Activated CD4-positive, alpha-beta memory T cell treated with anti-CD3 and anti-CD28 coated beads, Interleukin-2, amount 10 ng/mL, durations not matched to agents 7 days and 5 days (primary cell): Measurements from ENCODE around the gene ASCL2. TPM values are rescaled to one million over a fixed set of nuclear protein-coding genes. Genes with fewer than 3 reads are reported as not detected.

ENCODE experiments used
- CTCF ChIA-PET: fragments of 350-600 bp; sonication (Branson Sonifier 250); formaldehyde crosslinking; loops from one replicate; lab custom pipeline; 2021; ENCODE audit warnings: antibody characterized with exemption, inconsistent platforms; lab: Charles Lee
- POLR2A ChIA-PET: fragments of 350-600 bp; sonication (Branson Sonifier 250); formaldehyde crosslinking; loops from one replicate; lab custom pipeline; 2021; ENCODE audit warnings: antibody characterized with exemption; lab: Charles Lee
- DNase-seq: peaks from one replicate; pipeline ENCODE4 v3.0.0-alpha.2; 2020
- H3K27ac Mint-ChIP-seq: one replicate; pipeline ENCODE4 v1.8.0; 2021; ENCODE audit warnings: mild to moderate bottlenecking, mixed read lengths
- H3K27me3 Mint-ChIP-seq: one replicate; pipeline ENCODE4 v1.8.0; 2021; ENCODE audit warnings: mixed read lengths
- H3K36me3 Mint-ChIP-seq: one replicate; pipeline ENCODE4 v1.8.0; 2021; ENCODE audit warnings: low read depth, mixed read lengths
- H3K4me1 Mint-ChIP-seq: one replicate; pipeline ENCODE4 v1.8.0; 2021; ENCODE audit warnings: mixed read lengths
- H3K4me3 Mint-ChIP-seq: one replicate; pipeline ENCODE4 v1.8.0; 2021; ENCODE audit warnings: mild to moderate bottlenecking, mixed read lengths
- H3K9me3 Mint-ChIP-seq: one replicate; pipeline ENCODE4 v1.8.0; 2021; ENCODE audit warnings: mixed read lengths
- total RNA-seq, 2 experiments: library from RNA; stranded (reverse); gene quantifications; one replicate each; pipeline ENCODE4 v1.2.3, GENCODE V29; 2021

The ASCL2 gene
- total RNA-seq, 2 experiments from 2014 or later = 0.35 to 0.68 TPM

DNA sequence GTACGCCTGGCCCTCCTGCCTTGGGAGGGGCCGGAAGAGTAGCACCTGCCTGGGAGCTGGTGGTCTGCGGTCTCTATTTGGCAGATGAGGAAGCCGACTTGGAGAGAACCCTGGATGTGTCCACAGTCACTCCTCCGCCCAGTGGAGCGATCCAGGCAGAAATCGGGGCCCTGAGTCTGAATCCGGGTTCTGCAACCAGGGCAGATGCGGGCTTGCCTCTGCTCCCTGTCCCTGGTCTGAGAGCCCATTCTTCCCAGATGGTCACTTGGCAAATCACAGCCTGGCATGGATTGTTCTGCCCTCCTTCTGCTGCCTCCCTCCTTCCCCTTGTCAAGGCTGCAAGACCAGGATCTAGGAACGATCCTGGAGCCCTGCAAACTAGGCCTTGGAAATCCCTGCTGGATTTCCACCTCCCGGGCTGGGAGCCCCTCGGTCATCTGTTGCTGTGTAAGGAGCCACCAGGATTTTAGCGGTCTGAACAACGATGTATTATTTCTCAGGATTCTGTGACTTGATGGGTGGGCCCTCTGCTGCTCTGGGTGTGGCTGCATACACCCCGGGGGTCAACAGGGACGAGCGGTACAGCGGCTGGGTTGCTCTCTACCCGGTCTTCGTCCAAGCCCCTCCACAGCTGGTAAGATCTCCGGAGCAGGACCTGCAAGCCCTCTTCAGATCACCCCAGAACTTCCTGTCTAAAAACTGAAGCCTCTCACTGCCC is 2.0 kb upstream of the ASCL2 start:
- ChIA-PET CTCF (no interaction called here), POLR2A (no interaction called here)
- no peak for DNase-seq
- H3K4me1 Mint-ChIP-seq = peaks cover 16% of the 10 kb centered on the region
- no peaks in the 10 kb centered on the region for H3K36me3 Mint-ChIP-seq
- no peak overlapping the region for H3K4me3 Mint-ChIP-seq
- H3K27ac Mint-ChIP-seq = no peak overlapping the region
- peaks cover 61% of the 10 kb centered on the region for H3K27me3 Mint-ChIP-seq
- no peaks in the 10 kb centered on the region for H3K9me3 Mint-ChIP-seq

DNA sequence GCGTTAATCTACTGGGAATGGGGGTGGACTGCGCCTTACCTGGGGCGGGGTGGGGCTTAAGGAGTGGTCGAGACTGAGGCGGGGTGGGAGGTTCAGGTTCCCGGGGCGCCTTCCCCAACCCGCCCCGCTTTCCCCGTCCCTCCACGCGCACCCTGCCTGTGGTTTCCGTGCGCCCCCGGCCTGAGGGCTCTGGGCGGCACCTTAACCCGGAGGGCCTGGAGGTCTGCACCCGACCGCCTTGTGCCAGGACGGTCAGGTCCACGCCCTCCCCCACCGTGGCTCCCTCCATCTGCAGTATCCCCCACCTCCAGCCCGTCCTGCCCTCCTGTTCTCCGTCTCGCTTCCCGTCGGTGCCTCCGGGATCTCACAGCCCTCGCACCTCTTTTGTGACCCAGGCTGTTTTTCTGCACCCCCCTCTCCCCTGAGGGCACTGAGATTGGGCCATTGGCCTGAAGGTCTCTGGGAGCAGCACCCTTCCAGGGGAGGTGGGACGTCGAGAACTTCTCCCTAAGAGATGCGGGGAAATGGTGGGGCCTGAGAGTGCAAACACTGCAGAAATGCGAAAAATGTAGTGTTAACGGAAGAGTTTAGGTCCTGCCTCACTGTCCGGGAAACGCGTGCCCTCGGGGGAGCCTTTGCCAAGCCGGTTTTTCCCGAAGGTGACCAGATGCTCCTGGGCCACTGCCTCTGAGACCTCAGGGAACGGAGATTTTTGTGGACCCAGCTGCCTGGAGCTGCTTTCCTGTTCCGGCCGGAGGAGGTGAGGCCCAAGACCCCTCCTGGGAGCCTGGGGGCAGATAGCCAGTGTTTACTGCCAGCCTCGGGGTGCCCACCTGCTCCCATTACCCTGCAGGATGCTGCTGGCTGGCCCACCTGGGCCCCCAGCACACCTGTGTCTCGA is 1.2 kb upstream of the ASCL2 start:
- POLR2A ChIA-PET = no interaction called here
- peaks cover 19% of the 10 kb centered on the region for H3K4me1 Mint-ChIP-seq
- CTCF ChIA-PET = no interaction called here
- H3K4me3 Mint-ChIP-seq = no peak overlapping the region
- peaks cover 56% of the 10 kb centered on the region for H3K27me3 Mint-ChIP-seq
- H3K9me3 Mint-ChIP-seq = no peaks in the 10 kb centered on the region
- no peak for DNase-seq
- no peaks in the 10 kb centered on the region for H3K36me3 Mint-ChIP-seq
- no peak overlapping the region for H3K27ac Mint-ChIP-seq

DNA sequence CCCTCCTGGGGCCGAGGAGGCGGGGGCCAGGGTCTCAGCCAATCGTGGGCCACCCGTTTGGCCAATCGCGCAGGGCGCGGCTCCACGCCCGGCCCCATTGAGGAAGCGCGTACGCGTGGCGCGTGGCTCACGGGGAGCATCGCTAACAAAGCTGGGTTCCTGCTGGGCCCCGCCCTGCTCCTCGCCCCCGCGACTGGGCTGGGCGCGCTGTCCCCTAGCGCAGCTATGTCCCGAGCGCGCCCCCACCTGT is 614 bp upstream of the ASCL2 start:
- H3K4me3 Mint-ChIP-seq = no peak overlapping the region
- ChIA-PET CTCF (no interaction called here), POLR2A (no interaction called here)
- no peaks in the 10 kb centered on the region for H3K9me3 Mint-ChIP-seq
- H3K4me1 Mint-ChIP-seq = peaks cover 25% of the 10 kb centered on the region
- H3K36me3 Mint-ChIP-seq = no peaks in the 10 kb centered on the region
- H3K27me3 Mint-ChIP-seq = peaks cover 53% of the 10 kb centered on the region
- DNase-seq = no peak
- no peak overlapping the region for H3K27ac Mint-ChIP-seq

DNA sequence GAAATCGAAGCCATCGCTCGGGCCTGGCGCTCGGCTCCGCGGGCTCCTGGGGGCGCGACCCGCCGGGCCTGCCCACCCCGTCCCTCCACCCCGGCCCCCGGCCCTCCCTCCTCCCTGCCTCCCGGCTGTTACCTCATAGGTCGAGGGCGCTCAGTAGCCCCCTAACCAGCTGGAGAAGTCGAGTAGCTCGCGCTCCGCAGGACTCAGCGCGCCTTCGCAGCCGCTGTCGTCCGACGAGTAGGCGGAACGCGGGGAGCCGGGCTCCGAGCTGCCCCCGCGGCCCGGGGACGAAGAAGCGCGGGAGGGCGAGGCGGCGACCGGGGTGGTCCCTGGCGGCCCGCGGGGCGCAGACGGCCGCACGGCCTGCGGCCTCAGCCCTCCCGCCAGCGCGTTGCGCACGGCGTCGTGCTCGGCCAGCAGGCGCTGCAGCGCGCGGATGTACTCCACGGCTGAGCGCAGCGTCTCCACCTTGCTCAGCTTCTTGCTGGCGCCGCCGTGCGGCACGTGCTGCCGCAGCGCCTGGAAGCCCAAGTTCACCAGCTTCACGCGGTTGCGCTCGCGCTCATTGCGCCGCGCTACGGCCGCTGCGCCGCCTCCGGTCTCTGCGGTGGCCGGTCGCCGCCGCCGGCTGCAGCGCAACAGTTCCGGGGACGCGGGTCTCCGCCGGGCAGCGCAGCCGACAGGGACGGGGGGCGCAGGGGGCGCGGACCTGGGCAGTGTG is 627 bp downstream of the ASCL2 start:
- no peaks in the 10 kb centered on the region for H3K36me3 Mint-ChIP-seq
- peaks cover 47% of the 10 kb centered on the region for H3K27me3 Mint-ChIP-seq
- H3K9me3 Mint-ChIP-seq = no peaks in the 10 kb centered on the region
- CTCF ChIA-PET = interaction anchor here (2.3 kb wide), 1 partner anchor 36 kb away, joined by 9 read pairs; no protein-coding TSS in a partner anchor
- H3K27ac Mint-ChIP-seq = no peak overlapping the region
- DNase-seq = peak; percentile 57
- peak overlapping the region; percentile 37 for H3K4me3 Mint-ChIP-seq
- H3K4me1 Mint-ChIP-seq = peaks cover 33% of the 10 kb centered on the region
- POLR2A ChIA-PET = interaction anchor here (0.8 to 1.1 kb wide), 3 partner anchors 9 to 33 kb away, joined by 3 to 4 read pairs (median 3); no protein-coding TSS in a partner anchor

DNA sequence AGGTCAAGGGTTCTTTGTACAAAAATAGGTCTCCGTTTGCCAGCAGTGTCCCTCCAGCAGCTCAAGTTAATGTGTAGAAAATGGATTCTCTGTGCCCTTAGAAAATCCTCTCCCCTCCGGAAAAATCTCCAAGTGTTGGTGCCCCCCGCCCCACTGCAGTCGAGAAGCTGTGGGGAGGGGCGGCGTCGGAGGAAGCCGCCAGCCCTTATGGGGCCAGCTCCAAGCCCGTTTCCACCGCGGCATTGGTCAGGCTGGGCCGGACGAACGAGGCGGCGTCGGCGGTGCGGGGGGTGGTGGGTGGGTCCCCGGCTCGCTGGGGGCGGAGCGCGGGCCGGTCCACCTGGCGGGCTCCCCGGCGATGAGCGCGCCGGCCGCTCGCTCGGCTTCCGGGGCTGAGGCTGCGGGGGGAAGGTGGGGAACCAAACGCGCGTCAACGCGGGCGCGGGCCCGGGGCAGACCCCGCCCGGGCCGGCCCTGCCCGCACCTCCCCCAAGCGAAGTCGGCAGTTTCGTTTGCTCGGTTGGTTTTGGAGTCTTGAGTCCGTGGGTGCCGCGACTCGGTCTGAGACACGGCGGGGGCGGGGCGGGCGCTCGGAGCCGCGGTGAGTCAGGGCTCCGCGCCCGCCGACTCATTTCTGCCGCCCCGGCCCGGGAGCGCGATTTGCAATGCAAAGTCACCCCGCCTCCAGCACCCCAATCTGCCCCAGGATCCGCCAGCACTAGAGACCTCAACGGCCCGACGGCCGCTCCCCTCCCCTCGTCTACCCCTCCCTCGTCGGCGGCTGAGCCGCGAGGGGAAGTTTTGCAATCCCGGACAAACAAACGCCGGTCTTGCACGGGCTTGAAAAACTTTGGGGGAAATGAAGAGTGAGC is 1.4 kb downstream of the ASCL2 start:
- Mint-ChIP-seq H3K9me3 (no peaks in the 10 kb centered on the region), H3K4me1 (peaks cover 33% of the 10 kb centered on the region), H3K27me3 (peaks cover 40% of the 10 kb centered on the region), H3K27ac (no peak overlapping the region), H3K36me3 (no peaks in the 10 kb centered on the region), H3K4me3 (peak overlapping the region; percentile 37)
- POLR2A ChIA-PET = interaction anchor here (0.8 to 1.1 kb wide), 2 partner anchors 9 to 31 kb away, joined by 3 to 4 read pairs; no protein-coding TSS in a partner anchor
- peak; percentile 62 for DNase-seq
- CTCF ChIA-PET = interaction anchor here (2.3 kb wide), 1 partner anchor 36 kb away, joined by 9 read pairs; no protein-coding TSS in a partner anchor

DNA sequence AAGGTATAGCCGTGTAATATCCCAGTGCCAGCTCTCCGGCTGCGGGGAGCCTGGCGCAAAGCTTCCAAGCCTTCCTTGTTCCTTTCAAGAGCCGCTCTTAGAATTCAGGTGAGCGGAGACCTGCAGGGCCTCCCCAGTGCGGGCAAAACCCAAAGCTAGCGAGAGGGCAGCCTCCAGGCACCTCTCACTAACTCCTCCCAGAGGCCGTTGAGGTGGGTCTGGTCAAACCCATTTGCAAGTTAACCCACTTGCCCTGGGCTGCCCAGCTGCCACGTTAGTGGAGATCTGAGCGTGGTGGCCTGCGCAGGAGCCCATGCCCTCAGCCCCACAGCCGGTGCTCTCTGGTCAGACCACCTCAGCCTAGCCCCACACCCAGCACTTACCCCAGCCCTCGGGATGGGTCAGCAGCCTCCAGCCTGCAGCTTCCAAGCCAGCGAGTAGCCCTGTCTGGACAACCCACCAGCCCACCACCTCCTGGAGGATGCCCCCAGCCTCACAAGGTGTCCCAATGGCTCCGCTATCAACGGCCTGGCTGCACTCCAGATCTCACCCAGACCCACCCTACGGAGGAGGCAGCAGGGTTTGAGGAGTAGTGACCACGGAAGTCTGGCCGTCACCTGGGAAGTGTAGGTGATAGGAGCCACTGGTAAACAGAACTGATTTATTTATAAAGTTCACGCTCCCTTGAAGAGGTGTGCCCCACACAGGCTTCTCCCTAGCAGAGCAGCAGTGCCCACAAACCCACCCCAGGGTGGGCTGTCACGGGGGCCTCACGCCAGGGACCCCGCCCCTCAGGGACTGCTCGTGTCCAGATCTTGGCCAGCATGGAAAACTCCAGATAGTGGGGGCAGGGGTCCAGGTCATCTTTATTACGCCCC is 2.3 kb downstream of the ASCL2 start:
- H3K36me3 Mint-ChIP-seq = no peaks in the 10 kb centered on the region
- H3K27me3 Mint-ChIP-seq = peaks cover 32% of the 10 kb centered on the region
- ChIA-PET POLR2A (interaction anchor here (1.0 kb wide), 1 partner anchor 9 kb away, joined by 3 read pairs; no protein-coding TSS in a partner anchor), CTCF (interaction anchor here (1.0 to 2.3 kb wide), 2 partner anchors 37 kb away, joined by 4 to 9 read pairs; no protein-coding TSS in a partner anchor)
- no peak for DNase-seq
- H3K4me3 Mint-ChIP-seq = peak overlapping the region; percentile 8
- no peaks in the 10 kb centered on the region for H3K9me3 Mint-ChIP-seq
- peaks cover 33% of the 10 kb centered on the region for H3K4me1 Mint-ChIP-seq
- no peak overlapping the region for H3K27ac Mint-ChIP-seq

DNA sequence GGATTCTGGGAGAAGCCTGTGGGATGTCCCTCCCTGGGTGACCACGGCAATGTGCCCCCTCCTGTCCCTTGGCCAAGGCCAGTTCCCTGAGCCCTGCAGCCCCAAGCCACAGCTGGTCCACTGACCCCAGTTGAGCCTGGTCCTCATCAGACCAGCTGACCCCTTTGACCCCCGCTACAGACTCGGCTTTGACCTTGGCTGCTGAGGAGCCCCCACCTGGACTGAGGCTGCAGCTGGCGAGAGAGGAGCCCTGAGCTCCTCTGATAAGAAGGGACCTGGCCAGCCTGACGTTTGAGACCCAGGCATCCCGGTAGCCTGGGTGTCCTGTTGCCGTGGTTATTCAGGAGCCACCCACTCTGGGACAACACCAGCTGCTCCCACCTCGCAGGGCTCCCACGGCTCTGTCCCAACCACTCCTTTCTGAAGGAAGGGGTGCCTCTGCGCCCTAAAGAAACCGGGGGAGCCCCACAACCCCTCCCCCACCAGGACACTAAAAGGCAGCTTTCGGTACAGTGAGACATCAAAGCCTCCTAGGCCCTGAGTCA is 3.0 kb downstream of the ASCL2 start:
- no peaks in the 10 kb centered on the region for H3K36me3 Mint-ChIP-seq

DNA sequence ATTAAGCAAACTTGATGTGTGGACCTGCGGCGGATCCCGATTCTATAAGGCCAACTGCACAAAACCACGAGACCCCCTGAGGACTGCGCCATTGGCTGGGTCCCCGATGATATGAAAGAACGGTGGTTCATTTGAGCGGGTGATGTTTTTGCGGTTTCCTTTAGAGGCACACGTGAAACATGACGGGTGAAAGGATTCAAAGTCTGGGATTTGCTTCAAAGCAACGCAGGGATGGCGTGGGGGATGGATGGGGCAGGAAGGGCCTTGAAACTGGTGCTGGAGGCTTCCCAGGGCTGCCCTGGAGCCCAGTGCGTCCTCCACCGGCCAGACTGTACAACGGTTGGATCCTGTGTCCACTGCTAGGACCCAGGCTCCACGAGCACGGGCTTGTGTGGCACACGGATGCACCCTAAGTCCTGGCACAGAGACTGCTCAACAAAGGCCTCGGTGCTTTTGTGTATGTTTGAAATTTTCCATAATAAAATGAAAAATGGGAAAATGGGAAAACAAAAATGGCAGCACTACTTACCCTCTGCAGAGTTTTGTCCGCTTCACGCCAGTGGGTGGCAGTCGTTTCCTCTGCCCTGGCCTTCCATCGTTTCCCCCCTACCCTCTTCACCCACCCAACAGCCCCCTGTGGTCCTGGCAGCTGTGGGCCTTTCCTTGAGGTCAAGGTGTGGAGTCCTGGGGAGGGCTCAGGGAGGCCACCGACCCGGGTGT is 3.6 kb downstream of the ASCL2 start:
- Mint-ChIP-seq H3K36me3 (no peaks in the 10 kb centered on the region), H3K27ac (no peak overlapping the region), H3K4me1 (peaks cover 33% of the 10 kb centered on the region), H3K27me3 (peaks cover 21% of the 10 kb centered on the region), H3K4me3 (no peak overlapping the region), H3K9me3 (no peaks in the 10 kb centered on the region)
- ChIA-PET CTCF (interaction anchor here (1.0 kb wide), 1 partner anchor 38 kb away, joined by 4 read pairs; no protein-coding TSS in a partner anchor), POLR2A (no interaction called here)
- no peak for DNase-seq

More for the DNA sequence above, 3.0 kb downstream of the ASCL2 start:
- Mint-ChIP-seq H3K9me3 (no peaks in the 10 kb centered on the region), H3K4me3 (no peak overlapping the region), H3K27me3 (peaks cover 25% of the 10 kb centered on the region), H3K27ac (no peak overlapping the region), H3K4me1 (peaks cover 33% of the 10 kb centered on the region)
- CTCF ChIA-PET = interaction anchor here (1.0 kb wide), 1 partner anchor 38 kb away, joined by 4 read pairs; no protein-coding TSS in a partner anchor
- no peak for DNase-seq
- POLR2A ChIA-PET = interaction anchor here (1.0 kb wide), 1 partner anchor 9 kb away, joined by 3 read pairs; no protein-coding TSS in a partner anchor

DNA sequence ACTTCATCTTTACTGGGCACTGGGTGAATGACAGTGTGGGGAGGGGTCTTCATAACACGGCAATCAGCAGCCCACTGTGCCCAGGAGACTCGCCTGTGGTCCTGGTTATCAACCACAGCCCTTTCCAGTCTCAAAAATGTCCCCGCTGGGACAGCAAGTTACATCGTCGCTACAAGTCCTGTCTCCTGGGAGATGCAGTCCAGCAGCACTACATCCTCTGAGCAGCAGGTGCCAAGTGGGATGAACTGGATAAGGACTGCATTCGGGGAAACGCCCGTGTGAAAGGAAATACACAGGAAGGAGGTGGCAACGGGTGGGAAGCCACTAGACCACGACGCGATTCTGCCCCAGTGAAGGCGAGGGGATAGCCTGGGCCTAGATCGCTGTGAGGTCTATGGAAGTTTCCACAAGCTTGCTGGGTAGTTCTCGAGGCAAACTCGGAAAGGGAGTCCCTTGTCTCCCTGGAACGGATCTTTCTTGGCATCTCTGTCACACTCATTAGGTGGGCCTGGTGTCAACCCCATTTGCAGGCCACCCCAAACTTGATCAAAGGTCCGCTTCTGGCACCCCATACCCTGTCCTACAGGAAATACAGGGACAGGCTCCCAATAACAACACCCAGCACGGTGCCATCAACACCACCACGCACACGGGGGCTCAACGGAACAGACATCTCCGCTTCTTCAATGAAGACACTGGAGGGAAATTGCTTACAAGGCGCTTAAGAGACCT is 4.4 kb downstream of the ASCL2 start:
- Mint-ChIP-seq H3K27ac (peak overlapping the region; percentile 25), H3K4me1 (peaks cover 33% of the 10 kb centered on the region), H3K36me3 (no peaks in the 10 kb centered on the region), H3K27me3 (peaks cover 17% of the 10 kb centered on the region), H3K4me3 (no peak overlapping the region), H3K9me3 (no peaks in the 10 kb centered on the region)
- no peak for DNase-seq
- ChIA-PET POLR2A (interaction anchor here (0.6 to 1.0 kb wide), 2 partner anchors 35 to 39 kb away, joined by 3 read pairs; partner anchors contain the start of genes C11orf21 and TSPAN32), CTCF (interaction anchor here (1.3 kb wide), 1 partner anchor 155 kb away, joined by 4 read pairs; no protein-coding TSS in a partner anchor)

DNA sequence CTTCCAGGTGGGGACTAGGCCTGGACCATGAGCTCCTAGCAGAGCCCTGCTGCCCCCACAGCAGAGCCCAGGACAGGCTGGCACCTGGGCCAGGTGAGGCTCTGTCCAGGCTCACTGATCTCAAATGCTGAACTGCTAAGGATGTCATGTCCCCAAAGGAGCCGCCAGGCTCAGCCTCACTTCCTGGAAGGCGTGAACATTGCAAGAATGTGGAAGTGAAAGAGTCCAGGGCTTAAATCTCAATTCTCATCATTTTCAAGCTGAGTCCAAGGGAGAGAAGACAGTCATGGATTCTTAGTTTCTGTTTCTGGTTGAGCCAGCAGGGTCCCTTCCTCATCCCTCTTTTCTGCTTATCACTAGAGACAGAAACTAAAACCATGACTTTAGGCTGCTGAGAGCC is 5.0 kb downstream of the ASCL2 start:
- peak overlapping the region; percentile 3 for H3K4me3 Mint-ChIP-seq

More for the DNA sequence above, 5.0 kb downstream of the ASCL2 start:
- no peaks in the 10 kb centered on the region for H3K36me3 Mint-ChIP-seq
- H3K9me3 Mint-ChIP-seq = no peaks in the 10 kb centered on the region
- H3K27me3 Mint-ChIP-seq = peaks cover 13% of the 10 kb centered on the region
- peak overlapping the region; percentile 28 for H3K27ac Mint-ChIP-seq
- ChIA-PET CTCF (interaction anchor here (0.8 to 1.3 kb wide), 2 partner anchors 154 to 155 kb away, joined by 4 read pairs; no protein-coding TSS in a partner anchor), POLR2A (interaction anchor here (0.6 to 1.0 kb wide), 2 partner anchors 36 to 39 kb away, joined by 3 read pairs; partner anchors contain the start of genes C11orf21 and TSPAN32)
- DNase-seq = no peak
- peaks cover 31% of the 10 kb centered on the region for H3K4me1 Mint-ChIP-seq
